HG02623 (cell line): ENCODE results near the gene STMN1.
A peak's percentile ranks its signal among the peaks of the same experiment; 100 is the strongest.

Experiments used
- ATAC-seq: cut with Tn5 transposase; IDR thresholded peaks from one replicate; pipeline ENCODE4 v1.9.1; 2021; ENCODE audit warnings: moderate library complexity; ENCODE audit not compliant: unreplicated experiment

The STMN1 gene

GRCh38 chr1:25871704-25872494 is 34.3 kb downstream of the STMN1 start:
- ATAC-seq, result no peak

DNA sequence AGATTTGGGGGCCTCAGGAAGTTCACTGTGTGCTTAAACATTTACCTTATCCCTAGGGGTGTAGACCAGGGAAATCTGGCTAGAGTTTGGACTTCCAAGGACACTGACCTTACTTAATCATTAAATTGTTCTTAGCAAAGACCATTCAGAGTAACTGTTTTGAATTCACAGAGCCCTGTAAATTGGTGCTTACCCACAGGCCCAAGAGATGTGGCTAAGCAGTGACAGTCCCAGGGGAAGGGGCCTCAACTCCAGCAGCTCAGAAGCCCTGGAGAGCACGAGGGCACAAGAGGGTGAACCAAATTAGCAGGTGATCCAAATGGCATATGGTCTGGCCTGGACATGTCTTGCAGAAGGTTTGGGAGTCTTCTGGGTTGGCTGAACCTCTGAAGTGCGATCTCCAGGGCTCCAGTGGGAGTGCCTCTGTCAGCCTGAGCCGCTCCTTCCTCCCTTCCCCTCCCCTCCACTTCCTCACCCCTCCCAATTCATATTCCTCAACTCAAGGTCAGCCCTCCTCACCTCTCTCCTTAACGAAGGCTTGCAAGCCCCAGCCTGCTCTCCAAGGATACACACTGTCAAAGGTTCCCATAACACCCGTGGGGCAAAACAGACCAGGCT is 35.0 kb downstream of the STMN1 start:
- no peak for ATAC-seq

GRCh38 chr1:25870614-25871013 is 35.6 kb downstream of the STMN1 start:
- ATAC-seq, result no peak

- no peak for ATAC-seq
Observed at GRCh38 chr1:25869909-25870606, 36.2 kb downstream of the STMN1 start.

- ATAC-seq, result no peak
Observed at GRCh38 chr1:25867210-25867991, 38.8 kb downstream of the STMN1 start.

GRCh38 chr1:25866288-25866687 is 39.9 kb downstream of the STMN1 start:
- ATAC-seq, result no peak

- ATAC-seq, result no peak
Observed at GRCh38 chr1:25864434-25864833, 41.8 kb downstream of the STMN1 start.

GRCh38 chr1:25863486-25864262 is 42.5 kb downstream of the STMN1 start:
- ATAC-seq, result no peak

- no peak for ATAC-seq
Observed at GRCh38 chr1:25862785-25863485, 43.3 kb downstream of the STMN1 start.

DNA sequence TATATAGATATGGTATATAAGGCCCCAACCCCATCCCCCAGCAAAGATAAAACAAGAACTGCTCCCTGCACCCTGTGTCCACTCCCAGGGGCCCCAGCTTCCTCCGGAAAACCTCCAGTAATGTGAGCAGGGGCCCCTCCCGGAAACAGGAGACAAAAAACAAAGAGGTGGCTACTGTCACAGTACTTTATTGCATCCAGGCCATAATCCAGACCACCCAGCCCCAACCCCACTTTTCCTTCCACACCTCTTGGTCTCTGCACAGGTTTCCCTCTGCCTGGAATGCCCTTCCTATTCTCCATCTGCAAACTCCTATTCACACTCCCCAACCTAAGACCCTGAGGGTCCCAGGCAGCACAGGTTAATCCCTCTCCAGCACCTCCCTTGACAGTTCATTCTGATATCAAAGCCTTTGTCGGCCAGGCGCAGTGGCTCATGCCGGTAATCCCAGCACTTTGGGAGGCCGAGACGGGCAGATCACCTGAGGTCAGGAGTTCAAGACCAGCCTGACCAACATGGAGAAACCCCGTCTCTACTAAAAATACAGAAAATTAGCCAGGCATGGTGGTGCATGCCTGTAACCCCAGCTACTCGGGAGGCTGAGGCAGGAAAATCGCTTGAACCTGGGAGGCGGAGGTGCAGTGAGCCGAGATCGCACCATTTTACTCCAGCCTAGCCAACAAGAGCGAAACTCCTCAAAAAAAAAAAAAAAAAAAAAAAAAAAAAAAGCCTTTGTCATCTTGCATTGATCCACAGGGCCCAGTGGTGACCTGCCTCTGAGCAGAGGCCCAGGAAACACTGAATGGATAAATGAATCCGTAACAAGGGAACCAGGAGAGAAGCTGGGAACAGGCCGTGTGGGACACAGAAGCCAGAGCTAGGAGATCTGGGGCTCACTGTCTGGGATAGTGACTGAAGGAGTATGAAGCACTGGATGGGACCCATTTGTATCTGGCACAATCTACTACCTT is 44.6 kb downstream of the STMN1 start:
- no peak for ATAC-seq

GRCh38 chr1:25858906-25859789 is 47.1 kb downstream of the STMN1 start, which contains the start of gene AUNIP:
Gene AUNIP (minus strand): TSS chr1:25859457. CDS start chr1:25859357, 100 bp downstream.
- ATAC-seq, result peak; percentile 81

GRCh38 chr1:25858494-25858893 is 47.7 kb downstream of the STMN1 start:
- no peak for ATAC-seq

DNA sequence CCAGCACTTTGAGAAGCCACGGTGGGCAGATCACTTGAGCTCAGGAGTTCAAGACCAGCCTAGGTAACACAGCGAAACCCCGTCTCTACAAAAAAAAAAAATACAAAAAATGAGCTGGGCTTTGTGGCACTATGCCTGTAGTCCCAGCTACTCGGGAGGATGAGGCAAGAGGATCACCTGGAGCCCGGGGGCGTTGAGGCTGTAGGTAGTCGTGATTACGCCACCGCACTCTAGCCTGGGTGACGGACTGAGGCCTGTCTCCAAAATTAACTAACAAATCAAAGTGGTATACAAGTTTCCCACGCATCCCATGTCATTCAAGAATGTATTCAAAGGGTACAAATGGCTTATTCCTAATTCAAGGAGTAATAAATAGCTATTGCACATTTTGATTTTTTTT is 49.4 kb downstream of the STMN1 start:
- ATAC-seq, result no peak

GRCh38 chr1:25854554-25854953 is 51.7 kb downstream of the STMN1 start:
- ATAC-seq, result no peak
